NK-92 treated with Interleukin-12 subunit alpha and Interleukin-12 subunit beta, amount 100 ng/mL, for 24 hours (cell line): ENCODE measurements around the gene SF1.

Experiments
- DNase-seq: peaks from one replicate; lab custom pipeline; 2025; lab: John Stamatoyannopoulos, UW

SF1 gene

DNA sequence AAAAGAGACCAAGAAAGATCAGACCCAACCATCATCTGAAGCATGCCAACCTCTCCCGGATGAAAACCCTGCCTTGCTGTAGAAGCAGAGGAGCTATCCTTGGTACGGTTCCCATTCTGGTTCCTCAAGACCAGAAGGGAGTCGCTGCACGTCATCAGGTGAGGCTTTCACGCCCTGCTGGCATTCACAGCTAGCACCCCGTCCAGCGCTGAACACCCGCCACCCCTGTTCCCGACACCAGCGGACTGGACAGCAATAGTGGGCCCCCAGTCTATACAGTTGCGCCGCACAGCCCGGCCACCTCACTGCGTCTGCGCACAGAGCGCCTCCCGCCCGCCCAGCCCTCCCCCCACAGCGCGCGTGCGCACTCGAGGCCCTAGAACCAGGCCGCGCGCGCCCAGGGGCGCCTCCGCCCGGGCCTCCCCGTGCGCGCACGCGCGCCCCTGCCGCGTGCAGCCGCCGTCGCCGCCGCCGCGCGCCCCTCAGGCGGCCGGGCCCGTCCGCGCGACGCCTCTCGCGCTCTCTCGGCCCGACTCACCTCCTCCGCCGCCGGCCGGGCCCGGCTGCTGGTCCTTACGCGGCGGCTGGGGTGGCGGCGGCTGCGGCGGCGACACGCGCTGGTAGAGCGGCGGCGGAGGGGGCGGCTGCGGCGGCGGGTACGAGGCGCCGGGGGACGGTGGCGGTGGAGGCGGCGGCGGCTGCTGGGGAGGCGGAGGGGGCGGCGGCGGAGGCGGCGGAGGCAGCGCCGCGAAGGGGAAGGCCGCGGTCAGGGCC, 706 bp downstream of the SF1 start:
- peak; percentile 78 for DNase-seq

DNA sequence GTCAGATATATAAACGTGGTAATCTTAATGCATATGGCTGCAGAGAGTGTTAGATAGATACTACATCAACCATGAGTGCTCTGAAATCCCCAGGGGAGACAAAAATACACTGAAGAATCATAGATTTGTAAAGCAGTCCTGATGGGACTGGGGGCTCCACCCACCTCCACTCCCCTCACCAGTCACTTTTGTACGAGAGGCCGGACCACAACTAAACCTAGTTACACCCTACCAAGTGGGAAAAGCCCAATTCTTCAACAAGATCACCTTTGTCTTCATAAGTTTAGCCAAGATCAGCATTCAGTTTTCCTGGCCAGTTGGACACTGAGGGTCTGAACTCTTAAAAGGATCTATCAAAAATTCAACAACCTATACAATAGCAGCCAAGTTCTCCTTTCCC, 1.5 kb downstream of the SF1 start:
- DNase-seq: no peak

DNA sequence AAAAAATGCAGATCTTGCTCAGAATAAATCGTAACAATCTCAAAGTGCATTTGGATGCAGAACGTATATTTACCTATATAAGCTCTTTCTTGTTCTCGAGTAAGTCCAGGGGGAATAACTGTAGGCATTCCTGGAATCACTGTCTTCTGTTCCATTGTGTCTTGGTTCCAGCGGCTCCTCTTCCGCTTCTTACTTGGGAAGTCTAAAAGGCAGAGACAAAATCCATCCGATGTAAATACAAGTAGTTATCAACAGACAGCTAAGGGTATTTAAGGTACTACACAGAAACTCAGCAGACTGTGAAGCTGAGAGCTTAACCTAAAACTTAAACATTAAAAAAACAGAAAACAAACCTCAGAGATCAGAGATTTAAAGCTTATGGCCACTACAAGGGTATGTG, 1.9 kb downstream of the SF1 start:
- no peak for DNase-seq

DNA sequence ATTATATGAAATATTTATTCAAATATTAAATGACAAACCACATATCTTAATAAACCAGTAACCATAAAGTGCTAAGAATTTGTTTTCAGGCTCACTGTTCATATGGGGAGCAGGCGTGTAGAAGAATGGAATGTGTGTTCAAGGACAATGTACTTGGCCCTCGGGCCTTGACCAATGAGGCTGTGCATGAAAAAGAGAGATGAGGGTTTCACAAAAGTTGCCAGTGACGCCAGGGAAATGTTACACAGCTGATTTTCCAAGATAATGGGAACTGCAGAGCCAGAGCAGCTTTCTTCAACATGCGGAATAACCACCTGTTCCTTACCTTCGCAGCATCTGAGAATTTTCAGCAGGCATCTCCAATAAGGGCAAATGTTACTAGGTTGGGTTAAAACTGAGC, 4.2 kb downstream of the SF1 start:
- no peak for DNase-seq

DNA sequence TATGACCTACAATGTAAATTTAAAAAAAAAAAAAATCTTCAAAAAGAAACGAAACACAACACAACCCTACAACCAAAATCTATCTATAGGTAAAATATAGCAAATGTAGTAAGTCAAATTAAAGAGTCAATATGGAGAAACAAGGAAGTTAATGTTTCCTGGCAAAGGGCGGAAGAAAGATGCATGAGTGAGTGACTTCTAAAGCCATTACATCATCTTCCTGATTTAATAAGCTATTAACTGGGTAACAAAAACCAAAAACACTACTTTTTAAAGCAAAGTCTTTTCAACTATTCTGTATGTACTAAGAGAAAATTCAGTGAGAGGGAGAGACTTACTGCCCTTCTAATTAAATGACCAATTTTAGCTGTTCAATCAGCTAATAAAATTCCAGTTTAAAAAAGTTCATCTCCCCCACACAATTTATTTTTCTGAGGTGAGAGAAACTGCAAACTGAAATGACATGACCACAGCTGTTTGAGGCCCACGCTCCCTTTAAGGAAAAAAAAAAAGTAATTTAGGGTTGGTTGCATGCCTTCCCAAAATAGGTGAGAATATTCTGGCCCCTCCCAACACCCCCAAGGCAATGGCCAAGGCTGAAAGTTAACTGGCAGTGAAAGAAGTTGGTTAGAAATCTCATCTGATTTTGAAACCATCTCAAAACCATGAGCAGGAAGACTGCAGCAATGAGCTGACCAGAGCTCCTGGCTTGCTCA, 5.9 kb downstream of the SF1 start:
- no peak for DNase-seq

DNA sequence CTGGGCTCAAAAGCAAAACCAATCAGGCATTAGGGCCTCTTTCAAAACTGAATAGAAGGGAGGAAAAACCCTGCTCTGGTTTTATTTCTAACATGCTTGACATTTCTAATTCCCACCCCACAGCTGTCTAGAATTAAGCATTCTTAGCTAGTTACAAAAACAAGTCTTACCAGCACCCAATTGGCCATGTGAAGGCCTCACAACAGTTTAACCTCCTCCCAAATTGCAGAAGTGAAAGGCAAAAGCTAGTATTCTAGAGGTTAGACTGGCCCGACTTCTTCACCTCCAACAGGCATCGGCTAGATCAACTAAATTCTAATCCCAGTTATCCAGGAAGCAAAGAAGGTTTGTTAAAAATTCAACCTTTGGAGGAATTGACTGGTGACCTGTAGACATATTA, 6.5 kb downstream of the SF1 start:
- no peak for DNase-seq

DNA sequence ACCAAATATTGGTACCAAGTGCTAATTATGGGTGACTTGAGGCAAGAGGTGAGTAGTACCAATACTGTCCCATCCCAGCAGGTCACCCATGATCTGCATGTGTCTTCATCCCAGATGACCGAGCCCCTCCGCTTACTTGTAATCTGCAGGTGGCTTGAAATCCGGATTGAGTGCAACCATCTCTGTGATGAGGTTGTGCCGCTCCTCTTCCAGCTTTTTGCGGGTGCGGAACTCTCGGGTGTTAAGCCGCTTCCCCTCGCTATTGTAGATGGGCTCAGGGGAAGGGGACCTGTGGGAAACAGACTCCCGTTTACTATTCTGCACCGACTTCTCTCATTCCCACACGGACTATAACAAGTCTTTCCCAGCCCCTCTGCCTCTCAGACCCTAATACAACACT, 8.2 kb downstream of the SF1 start:
- no peak for DNase-seq

DNA sequence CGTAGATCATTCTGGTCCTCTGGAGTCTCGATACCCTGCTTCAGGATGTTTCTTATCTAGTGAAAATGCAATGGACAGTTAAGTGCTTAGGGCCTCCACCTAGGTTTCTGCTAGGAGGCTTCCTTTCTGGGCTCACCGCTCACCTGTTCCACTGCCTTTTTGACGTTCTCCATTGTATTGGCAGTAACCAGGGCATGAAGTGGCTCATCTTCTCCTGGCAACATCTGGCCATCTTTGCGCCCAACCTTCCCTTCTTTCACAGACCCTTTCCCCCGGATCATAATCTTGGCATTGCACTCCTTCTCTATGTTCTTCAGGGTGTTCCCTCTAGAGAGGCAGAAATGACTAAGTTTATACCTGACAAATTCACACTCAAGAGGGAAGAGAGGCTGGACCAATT, 9.1 kb downstream of the SF1 start:
- no peak for DNase-seq

DNA sequence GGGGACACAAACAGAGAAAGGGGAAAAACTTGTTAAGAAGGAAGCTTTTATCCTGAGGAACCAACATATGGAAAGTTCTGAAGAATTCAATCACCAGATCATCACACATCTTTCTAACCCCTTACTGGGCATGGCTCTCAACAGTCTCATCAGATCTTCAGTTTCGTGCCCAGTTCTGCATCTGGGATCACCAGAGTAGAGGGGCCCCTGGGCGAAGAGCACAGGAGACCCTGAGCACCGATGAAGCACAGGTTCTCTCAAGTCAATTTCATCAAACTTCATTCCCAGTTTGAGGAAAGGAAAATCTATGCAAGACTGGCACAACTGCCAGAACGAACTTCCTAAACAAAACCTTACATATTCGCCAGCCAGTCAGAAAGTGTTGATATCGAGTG, 10.0 kb downstream of the SF1 start:
- DNase-seq: no peak

DNA sequence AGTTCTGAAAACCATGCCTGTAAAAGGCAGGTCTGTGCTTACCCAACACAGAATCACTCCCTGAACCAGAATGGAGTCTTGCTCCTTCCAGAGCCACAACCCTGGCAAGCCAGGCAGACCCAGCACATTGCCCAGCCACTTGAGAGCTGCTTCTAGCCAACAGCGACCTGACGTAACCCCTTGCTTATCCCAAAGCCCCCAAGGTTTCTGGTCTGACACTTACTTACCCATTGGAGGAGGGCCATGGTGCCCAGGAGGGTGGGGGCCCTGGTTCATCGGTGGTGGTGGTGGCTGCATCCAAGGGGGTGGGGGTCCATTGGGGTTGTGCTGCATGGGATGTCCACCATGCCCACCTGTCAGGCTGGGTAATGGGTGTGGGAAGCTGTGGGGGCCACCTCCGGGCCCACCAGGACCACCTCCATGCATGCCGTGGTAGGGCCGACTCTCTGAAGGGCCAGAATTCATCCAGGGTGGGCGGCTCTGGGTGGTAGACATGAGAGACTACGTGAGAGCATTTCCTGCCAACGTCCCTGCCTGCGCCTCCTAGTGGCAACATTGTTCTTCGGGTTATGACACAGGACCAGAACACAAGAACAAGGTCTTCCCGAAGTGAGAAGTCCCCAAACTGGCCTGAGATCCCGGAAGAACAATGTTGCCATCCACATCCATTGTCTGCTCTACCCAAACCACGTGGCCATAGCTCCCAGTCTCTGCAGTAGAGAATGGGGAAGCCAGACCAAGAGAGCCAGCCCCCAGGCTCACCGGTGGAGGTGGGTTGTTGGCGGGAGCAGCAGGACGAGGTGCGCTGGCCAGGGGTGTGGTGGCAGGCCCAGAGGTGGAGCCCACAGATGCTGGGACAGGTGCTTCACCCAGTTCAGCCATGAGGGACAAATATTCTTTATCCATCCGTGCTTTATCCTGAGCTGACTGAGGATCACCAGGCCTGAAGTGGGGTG, 10.7 kb downstream of the SF1 start:
- DNase-seq: peak; percentile 35

DNA sequence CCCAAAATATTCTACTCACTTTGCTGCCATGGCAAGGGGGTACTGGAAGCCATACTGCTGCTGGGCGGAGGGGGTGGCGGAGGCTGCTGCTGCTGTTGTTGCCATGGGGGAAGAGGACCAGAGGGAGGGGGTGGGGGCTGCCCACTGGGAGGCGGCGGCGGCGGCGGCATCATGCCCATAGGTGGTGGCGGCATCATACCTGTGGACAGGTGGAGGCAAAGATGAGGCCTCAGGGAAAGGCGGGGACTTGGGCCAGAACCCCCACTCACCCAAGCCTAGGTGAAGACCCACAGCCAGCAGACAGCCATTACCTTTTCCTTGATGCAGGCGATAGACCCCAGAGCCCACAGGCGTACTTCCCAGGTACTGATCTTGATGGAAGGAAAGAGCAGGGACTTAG, 11.5 kb downstream of the SF1 start:
- DNase-seq: no peak

DNA sequence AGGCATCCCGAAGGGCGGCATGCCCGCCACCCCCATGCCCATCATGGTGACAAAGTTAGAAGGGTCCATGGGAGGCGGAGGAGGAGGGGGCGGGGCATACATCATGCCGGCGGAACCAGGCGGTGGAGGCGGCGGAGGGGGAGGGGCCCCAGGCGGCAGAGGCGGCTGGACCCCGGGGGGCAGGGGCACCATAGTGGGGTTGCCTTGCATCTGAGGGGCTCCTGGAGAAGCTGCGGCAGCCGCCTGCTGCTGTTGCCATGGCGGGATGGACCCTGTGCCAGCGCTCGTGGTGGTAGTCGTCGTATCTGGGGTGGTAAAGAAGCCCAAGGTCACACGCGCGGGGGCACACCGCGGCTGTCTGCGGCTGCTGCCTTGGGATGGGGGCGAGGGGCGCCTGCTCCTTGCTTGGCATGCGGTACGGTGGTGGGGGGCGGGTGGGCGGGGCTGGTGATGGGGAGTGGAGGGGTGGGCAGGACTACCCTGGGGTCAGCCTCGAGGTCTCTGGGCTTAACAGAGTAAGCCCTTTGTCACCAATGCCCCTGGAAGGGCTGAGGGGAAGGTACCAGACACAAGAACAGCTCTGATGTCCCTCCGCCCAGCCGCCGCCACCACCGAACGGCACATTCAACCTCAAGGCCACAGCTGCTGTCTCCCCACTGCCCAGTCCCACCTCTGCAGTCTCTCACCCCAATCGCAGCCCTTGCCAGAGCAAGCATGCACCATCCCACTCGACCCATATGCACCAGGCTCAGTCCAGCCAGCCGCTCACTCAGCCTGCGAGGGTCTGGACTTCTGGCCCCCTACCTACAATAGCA, 12.3 kb downstream of the SF1 start:
- DNase-seq: no peak

DNA sequence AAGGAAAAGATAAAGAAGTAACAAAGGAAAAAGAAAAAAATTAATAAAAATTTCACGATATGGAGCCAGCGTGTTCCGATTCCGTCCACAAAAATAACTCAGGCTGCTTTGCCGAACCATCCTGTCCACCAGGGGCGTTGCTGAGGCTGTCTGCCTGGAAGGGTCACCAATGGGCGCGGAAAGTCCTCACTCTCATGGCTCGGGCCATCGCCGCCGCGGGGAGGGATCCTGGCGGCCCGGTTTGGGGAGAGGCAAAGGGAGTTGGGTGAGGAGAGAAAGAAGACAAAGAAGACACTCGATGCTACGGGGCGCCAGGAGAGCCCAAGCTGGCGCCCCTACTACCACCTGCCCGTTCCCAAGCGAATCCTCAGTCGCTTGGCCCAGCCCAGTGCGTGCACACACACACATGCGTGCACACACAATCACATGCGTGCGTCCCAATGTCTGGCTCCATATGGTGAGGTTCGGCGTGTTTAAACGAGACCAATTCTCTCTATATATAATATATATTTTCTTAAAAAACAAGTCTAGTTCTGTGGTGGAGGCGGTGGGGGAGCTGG, 13.0 kb downstream of the SF1 start:
- no peak for DNase-seq

DNA sequence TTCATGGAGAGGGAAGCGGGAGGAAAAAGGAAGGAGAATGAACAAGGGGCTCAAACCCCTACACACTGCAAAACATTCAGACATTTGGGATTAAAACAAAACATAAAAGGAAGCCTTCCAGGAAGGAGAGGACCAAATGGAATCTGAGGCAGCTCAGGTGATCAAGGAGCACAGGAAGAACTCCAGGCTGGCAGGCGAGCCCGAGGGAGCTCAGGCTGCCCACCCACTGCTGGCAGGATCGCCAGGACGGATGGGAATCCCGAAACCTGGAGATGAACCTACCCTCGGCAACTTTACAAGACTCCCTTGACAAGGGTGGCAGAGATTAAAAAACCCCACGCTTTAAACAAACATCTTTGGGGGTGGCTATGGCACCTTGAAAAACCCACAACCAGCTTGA, 13.6 kb downstream of the SF1 start:
- no peak for DNase-seq

DNA sequence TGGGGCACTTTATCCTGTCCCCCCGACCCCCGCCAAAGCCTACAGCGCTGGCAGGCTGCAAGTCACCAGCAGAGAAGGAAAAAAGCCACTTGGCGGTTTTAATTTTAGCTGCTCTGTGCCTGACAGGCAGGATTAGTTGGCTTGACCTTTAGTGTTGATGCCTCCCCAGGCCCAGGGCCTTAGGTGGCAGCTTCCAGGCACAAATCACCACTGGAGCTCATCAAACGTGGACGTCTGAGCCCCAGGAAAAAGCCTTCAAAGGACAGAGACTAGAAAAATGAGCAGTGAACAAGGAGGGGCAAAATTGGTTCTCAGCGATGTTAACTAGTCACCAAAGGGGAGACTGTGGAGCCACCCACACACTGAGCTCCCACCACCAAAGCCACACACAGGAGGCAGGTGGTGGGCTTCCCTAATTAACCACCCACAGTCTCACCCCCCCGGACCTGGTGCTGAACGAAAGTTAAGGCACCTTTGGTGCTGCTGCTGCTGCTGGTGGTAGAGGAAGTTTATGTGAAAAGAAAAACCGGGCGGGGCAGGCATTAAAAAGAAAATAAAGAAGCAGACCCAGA, 14.2 kb downstream of the SF1 start:
- DNase-seq: no peak

DNA sequence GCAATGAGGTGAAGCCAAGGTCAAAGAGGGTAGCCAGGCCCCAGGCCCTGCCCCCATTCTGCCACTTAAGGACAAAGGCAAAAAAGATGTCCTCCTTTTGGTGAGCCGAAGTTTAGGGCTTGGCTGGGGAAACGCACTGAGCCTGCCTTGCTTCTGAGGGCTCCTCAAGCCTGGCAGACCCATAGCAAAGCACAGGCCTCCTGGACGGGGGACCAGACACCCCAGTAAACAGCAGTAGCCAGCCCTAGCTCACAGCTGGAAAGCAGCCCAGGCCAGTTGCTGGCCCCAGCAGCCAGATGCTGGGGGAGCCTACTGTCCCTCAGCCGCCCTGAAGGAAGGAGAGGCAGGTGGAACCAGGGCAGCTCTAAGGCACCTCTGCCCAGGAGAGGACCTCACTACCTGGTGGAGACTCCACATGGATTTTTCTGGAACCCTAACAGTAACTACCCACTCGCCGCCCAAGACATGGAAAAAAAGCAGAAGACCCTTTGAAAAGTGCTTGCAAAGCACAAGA, 14.8 kb downstream of the SF1 start:
- no peak for DNase-seq

DNA sequence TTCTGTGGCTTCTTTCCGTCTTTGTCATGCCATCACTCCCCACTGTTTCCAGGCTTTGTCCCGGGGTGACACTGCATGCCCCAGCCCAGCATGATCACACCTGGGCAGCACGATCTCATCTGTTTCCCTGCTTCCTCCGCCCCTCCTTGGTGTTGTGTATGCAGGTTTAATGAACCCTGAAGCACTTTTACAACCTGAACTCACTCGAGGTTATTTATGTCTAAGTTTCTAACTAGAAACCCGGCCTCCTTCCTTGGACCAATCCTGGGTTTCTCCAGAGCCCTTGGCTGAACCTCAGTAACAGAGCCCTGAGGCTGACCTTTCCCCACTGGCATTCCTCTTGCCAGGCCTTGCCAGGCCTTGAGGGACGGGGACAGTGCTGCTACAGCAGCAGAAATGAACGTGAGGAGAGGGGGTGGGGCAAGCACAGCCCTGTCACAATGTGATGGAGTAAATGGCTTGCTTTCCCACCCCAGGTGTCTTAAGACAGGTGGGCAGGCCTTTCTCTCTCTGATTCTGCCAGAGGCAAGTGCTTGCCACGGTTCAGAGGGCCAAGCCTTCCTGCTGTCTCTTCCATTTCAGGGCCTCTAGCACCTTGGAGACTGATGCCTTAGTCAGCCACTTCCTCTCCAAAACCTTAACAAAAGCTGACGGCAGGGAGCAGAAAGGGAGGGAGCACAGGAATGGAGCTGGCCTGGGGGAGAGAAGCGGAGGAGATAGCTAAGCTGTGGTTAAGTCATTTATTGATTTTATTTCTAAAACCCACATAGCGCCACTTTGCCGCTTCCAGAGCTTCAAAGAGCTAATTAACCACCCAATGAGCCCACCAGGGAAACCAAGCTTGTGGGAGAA, 15.4 kb downstream of the SF1 start:
- no peak for DNase-seq

DNA sequence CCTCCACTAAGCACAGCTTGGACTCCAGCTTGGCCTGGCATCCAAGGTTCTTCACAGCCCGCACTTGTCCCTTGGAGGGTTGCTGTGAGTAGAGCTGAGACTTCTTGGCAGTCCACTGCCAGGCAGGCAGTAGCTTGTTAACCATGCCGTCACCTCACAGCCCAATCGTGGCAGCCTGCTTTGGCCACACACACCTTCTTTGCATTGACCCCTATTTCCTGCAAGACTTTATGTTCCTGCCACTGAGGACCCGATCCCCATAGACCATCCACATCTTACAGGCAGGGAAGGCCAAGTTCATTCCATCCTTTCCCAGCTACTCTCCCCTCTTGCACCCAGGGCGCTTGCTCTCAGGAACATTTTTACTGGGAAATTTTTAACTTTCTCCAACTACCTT, 16.1 kb downstream of the SF1 start:
- no peak for DNase-seq

DNA sequence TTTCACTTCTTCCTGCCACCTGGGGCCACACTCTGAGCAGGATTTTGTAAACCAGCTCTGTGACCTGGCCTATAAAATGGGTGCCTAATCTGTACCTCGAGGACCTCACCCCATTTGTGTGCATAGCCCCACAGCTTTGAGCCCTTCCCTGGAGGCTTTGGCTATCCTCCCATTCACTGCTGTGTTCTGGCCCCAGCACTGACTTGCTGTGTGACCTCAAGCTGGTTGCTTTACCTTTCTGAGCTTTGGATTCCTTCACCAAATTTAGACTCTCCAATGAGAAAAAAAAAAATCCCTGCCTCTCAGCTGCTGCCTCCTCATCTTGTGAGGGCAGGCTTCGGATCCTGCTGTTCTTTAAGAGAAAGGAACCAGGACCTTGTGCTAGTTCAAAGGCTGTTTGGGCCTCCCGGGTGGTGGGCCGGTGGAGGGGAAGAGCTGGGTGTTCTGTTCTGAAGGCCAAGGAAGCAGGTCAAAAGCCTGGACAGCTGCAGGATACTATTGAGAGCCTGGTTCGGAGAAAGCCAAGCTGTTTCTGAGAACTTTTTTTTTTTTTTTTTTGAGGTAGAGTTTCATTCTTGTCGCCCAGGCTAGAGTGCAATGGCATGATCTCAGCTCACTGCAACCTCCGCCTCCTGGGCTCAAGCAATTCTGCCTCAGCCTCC, 17.5 kb downstream of the SF1 start:
- DNase-seq: no peak
